HG02870 (cell line): ENCODE results near the gene FGF5.
"Not testable (repeated sequence)": the region's sequence is repeated elsewhere in the genome, so short reads cannot be mapped to it uniquely, and the experiment has no call there.

Source experiments
- ATAC-seq: cut with Tn5 transposase; IDR thresholded peaks from one replicate; pipeline ENCODE4 v1.9.1; 2021; ENCODE audit warnings: mild to moderate bottlenecking, moderate library complexity; ENCODE audit not compliant: unreplicated experiment

FGF5 gene

GRCh38 chr4:80294206-80294605, 27.7 kb downstream of the FGF5 start:
- ATAC-seq = no peak

DNA sequence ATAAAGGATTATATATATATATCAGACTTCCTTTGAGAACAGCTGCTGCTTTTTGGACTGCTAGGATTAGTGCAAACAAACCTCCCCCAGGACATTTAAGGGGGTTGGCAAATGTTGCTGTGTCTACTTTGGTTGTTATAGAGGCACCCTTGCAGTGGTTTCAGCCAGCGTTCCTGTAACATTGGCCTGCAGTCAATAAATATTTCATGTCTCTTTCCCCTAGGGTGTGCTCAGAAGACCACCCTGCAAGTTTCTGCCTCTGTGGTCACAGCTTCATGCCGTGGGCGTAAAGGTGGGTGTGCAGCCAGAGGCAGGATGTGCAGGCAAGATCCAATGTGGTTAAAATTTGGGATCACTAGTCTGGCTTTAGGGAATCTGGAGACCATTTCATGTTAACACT, 28.9 kb downstream of the FGF5 start:
- ATAC-seq = no peak

DNA sequence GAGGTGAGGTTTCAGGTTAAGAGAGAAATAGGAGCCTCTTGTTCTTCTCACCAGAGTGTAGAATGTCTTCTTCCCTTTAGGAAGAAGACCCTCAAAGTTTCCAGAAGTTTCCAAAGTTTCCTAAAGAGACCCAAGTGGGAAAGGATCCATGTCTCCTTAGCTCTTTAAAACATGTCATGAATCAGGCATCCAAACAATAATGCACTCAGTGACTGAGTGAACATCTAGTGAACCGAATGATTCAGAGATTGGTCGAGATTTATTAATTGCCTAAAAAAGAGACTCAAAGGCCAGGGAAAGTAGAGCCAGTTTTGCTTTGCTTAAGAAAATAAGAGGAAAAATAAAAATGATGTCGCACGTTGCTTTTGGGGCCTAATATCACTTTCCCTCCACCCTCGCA, 29.4 kb downstream of the FGF5 start:
- ATAC-seq = no peak

DNA sequence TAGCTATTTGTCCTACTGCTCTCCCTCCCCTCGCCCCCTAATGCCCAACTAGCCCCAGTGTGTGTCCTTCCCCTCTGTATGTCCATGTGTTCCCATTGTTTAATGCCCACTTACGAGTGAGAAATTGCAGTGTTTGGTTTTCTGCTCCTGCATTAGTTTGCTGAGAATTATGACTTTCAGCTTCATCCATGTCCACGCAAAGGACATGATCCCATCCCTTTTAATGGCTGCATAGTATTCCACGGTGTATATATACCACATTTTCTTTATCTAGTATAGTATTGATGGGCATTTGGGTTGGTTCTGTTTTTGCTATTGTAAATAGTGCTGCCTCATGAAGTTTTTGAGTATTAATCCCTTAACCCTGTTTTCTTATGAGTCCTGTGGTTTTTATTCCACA, 35.4 kb downstream of the FGF5 start:
- no peak for ATAC-seq

- ATAC-seq = no peak
Observed at GRCh38 chr4:80302616-80303223, 36.3 kb downstream of the FGF5 start.

GRCh38 chr4:80305466-80305865, 39.0 kb downstream of the FGF5 start:
- no peak for ATAC-seq

DNA sequence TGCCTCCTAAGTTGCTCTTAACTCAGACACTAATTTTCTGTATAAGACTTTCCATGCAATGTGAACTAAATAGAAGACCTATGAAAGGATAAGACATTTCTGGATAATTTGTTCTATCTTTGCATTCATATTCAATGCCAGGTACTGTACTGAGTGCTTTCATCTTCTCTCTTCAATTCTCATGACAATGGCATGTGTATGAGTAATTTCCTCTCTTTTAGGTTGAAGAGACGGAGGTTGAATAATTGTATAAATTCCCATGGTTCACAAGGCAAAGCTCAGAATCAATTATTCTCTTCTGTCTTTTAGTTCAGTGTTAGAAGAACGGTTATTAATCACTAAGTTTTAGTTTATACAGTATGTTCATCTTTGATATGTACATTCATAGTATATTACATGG, 39.8 kb downstream of the FGF5 start:
- ATAC-seq = no peak

DNA sequence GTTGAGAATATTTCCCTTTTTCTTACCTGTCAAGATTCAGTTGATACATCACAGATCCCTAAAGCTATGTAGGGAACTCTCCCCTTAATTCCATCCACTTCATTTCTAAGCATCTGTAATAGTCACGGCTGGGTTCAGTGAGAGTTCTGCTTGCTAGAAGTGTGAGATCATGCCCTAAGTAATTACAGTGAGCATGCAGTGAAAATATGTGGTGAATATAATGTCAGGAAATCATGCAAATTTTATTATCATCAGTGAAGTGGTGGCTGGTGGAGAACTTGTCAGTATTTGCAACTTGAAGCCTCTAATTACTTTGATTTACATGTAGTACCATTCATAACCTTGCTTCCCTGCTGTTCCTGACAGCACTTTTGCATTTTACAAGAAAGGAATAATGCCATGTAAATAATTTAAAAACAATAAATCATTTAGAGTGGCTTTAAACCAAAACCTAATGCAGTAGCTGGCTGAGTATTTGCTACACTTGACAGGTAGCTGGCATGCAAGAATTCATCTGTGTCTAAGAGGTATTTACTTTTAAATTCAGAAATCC, 40.8 kb downstream of the FGF5 start:
- no peak for ATAC-seq

DNA sequence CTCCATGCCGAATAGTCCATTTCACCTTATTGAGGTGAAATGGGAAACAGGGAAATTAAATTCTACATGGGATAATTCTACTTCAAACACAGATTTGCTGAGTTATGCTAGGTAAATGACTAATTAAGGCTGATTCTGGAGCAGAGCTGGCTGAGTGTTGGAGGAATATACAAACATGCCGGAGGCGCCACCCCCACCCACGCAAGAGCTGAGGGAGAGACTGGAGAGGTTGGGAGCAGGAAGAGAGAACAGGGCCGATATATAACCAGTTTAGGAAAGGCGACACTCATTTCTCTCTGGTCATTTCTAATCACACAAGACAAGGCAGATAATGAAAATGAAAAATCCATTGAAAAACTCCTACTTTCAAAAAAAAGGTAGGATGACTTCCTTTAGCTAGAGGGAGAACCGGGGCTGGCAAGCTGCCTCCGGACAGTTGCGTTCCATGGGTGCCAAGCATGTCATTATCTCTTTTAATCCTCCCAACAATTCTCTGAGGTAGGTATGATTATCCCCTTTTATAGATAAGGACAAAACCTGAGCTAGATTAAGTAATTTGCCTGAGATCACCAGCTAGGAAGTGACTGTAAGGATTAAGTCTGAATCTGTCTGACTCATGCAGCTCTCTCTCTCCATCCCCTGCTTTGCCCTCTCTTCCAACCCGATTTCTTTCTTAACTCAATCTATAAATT, 41.5 kb downstream of the FGF5 start:
- no peak for ATAC-seq

GRCh38 chr4:80308466-80308822, 42.0 kb downstream of the FGF5 start:
- no peak for ATAC-seq

- no peak for ATAC-seq
Observed at GRCh38 chr4:80309294-80310004, 43.0 kb downstream of the FGF5 start.

DNA sequence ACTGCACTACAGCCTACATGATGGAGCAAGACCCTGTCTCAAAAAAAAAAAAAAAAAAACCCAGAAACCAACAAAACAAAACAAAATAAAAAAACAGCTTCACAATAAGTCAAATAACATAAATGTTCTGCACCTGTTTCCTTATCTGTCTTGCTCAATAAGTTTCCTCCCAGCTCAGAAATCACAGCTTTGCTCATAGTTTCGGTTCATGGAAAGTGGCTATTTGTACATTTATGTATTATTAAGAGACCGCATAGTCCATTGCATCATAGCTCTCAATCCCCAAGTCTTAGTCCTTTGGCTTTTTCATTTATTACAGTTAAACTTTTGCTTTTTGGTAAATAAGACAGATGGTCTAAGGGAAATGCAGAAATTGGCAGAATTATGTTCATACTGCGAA, 44.7 kb downstream of the FGF5 start:
- ATAC-seq = no peak

- no peak for ATAC-seq
Observed at GRCh38 chr4:80312124-80312523, 45.7 kb downstream of the FGF5 start.

DNA sequence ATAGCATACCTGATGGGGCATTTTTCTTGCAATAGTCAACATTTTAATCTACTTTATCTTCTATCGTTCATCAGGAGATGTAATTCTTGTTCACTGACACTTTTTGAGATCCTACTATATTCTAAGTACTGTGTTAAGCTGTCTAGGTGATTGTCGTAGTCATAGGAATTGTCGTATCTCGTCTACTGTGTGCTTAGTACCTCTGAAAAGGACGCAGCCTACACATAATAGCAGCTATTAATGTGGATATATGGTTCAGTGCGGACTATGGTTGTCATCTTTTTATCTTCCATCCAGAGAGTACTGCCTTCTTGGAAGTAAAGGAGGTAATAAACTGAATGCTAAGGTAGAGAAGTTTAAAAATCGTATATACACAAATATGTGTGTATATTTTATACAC, 47.2 kb downstream of the FGF5 start:
- no peak for ATAC-seq

DNA sequence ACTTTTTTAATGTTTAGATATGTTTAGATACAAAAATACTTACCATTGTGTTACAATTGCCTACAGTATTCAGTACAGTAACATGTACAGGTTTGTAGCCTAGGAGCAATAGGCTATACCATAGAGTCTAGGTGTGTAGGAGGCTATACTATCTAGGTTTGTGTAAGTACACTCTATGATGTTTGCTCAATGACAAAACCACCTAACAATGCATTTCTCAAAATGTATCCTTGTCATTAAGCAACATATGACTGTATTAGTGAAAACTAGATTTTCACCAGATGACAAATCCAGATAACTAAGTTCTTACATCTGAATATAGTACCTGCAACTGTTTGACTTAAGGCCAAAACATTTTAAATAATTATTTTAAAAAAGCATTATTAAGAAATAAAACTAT, 49.4 kb downstream of the FGF5 start:
- ATAC-seq = not testable (repeated sequence)

DNA sequence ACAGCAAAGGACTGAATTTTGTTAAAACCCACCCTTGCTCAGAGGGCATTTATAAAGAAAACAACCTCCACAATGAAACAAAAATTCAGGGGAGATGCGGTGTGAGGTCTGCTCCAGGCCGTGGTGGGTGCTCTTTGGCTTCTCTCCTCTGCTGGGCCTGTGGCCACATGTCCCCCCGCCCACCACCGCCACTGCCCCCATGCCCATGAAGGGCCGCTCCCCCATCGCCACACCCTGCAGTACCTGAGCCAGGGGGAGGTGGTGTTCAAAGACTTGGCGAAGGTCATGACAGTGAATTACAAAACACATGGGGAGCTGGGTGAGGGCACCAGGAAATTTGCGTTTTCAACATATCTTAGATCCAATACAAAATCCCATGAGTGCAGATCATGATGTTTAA, 54.9 kb downstream of the FGF5 start:
- ATAC-seq = no peak

DNA sequence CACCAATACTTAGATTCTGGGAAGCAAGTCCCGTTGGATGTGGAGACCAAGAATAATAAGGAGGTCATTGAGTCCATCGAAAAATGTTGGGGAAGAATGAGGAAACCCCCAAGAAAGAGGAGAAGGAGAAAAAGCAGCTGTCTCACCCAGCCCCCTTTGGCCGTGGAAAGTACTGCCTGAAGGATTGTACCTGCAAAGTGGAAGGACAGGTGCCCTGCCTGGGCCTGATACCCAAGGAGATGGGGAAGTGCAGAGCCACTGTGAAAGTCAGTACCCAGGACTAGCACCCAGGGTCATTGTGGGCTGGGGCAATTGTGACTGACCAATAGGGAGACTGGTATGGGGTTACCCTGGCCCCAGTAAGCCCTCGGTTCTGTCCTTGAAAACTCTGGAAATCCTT, 55.3 kb downstream of the FGF5 start:
- ATAC-seq = no peak

- no peak for ATAC-seq
Observed at GRCh38 chr4:80322716-80323115, 56.3 kb downstream of the FGF5 start.

DNA sequence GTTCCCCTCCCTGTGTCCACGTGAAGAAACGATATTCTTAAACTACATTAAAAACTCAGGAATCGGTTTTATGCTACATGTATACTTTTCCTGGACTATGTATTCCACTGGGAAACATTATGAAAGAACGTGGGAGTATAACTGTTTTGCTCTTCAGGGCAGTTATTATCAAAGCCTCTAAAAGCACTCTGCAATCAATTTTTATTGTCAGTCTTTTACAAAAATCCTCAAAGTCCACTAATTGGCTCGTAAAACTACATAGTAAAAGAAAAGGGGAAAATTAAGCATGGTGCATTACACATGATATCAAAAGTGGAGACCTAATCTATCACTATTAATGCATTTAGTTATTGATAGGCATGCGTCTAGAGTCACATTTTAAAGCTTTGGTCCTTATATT, 57.7 kb downstream of the FGF5 start:
- no peak for ATAC-seq

DNA sequence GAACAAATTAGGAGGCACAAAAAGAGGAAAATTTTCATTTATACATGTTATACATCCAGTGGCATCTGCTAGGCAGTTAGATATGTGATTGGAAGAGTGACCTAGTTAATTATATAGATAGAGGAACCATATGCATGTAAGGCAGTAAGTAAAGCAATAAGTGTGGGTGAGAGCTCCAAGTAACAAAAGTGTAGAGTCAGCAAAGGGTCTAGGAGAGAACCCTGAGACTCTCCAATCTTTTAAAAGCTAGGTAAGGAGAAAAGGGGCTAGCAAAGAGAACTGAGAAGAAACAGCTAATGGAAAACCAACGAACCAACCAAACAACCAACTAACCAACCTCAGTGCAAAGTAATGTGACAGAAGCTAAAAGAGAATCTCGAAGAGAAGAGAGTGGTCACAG, 65.2 kb downstream of the FGF5 start:
- no peak for ATAC-seq

DNA sequence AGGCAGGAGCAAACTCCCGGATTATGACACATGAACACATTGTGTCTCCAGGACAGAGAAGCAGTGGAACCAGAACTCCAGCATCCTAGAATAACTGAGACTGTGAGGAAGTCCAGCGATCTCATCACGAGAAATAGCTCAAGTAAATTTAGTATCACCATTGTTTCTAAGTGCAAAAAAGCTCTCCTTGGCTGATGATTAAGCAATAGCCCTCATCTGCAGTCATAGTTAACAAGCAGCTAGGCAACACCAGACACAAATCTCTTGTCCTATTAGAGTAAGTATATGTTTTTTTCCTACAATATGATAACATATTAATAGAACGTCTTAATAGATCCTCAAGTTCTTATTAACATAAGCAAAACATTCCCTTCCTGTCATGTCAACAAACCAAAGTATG, 66.7 kb downstream of the FGF5 start:
- no peak for ATAC-seq

DNA sequence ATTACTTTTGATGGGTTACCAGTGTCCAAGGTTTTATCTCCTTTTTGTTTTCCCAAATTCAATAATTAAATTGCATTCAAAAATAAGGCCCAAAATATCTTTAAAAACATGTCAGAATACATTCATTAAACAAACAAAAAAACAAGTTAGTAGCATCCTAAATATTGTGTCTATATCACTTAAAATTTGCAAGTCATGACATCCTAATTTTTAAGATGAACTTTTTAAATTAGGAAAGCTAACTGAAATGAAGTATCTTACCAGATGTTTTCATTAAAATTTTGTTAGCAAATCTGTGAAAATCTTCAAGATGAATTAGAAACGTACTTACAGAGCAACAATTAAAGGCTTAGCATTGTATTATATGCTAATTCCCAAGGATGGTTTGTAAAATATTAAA, 68.1 kb downstream of the FGF5 start:
- ATAC-seq = no peak
